HG02938 (cell line): ENCODE results near the gene SMURF1.

Source experiments
- ATAC-seq: cut with Tn5 transposase; IDR thresholded peaks from one replicate; pipeline ENCODE4 v1.9.1; 2021; ENCODE audit warnings: mild to moderate bottlenecking, moderate library complexity; ENCODE audit not compliant: unreplicated experiment

Gene SMURF1

GRCh38 chr7:99141841-99142726 is 1.8 kb downstream of the SMURF1 start:
- ATAC-seq, result no peak

DNA sequence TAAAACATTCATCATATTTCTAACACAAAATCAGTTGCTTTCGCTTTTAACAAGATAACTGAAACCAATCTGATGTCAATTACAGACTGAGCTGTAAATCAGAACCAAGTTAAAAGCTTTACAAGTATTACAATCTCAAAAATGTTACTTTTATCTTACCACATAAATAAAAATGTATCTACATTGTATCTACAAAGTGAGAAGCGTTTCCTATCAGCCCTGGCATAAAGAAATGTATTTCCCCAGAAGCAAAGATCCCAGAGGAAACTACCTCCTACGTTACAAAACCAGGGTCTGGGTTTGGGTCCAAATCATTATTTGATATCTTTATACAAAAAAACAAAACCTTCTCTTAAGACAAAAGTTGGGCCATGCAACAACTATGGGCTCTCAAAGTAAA is 2.6 kb downstream of the SMURF1 start:
- no peak for ATAC-seq

DNA sequence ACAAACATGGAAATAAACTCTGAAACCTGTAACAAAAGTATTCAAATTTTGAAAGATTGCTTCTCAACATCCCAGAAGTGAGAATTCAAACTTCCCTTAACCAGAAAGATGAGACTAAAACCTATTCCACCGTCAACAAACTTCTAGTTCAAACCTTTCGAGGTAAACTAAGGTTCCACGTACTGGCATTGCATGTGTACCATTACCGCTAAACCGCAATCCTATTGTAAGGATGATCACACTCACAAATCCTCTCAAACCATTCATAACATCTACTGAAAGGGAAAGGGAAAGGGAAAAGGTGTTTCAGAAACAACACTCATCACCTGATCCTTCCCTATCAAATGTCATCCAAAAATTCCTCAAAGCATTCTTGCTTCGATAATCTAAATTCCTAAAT is 3.1 kb downstream of the SMURF1 start:
- ATAC-seq, result no peak

- no peak for ATAC-seq
These were observed 4.9 kb downstream of the SMURF1 start for GRCh38 chr7:99139036-99139435.

- no peak for ATAC-seq
These were observed 6.3 kb downstream of the SMURF1 start for GRCh38 chr7:99137411-99138180.

GRCh38 chr7:99135938-99136337 is 8.0 kb downstream of the SMURF1 start:
- ATAC-seq, result no peak

DNA sequence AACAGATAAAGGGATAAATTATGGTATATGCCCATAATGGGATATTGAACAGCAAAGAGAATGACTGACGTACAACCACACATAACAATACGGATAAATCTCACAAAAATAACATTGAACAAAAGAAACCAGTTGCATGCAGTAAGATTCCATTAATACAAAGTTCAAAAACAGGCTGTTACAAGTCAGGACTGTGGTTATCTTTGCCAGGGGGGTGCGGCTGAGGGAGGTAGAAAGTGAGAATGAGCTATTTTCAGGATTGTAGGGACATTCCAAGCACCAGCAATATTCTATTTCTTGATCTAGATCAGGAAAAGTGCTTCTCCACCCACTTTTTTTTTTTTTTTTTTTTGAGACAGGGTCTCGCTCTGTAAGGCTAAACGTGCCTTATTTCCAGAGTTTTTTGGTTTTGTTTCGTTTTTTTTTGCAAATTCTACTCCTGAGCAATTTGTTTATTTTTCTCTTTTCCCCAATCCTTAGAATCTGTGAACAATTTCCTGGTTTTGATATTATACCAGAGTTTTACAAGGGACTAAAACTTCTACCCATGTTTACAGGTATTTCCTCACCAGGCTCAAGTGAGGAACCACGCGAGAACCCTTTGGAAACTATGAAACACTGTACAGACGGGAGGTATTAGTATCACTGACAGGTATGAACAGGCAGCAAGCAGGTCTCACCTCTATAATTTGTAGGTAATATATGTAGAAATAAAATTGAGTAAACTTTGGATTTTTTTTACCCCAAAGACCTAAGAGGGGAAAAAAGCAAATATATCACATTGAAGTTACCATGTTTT is 9.9 kb downstream of the SMURF1 start:
- no peak for ATAC-seq

GRCh38 chr7:99132595-99133321 is 11.2 kb downstream of the SMURF1 start:
- ATAC-seq, result no peak

DNA sequence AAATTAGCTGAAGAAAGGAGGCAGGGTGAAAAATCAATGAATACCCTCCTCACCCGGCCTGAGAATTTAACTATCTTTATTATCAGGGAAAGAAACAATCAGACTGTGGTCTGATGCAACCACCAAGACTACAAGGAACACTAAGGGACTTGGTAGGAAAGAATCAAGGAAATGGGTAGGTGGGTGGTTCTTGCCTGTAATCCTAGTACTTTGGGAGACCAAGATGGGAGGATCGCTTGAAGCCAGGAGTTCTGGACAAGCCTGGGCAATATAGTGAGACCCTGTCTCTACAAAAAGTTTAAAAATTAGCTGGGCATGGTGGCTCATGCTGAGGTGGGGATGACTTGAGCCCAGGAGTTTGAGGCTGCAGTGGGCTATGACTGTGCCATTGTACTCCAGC is 12.6 kb downstream of the SMURF1 start:
- ATAC-seq, result no peak

DNA sequence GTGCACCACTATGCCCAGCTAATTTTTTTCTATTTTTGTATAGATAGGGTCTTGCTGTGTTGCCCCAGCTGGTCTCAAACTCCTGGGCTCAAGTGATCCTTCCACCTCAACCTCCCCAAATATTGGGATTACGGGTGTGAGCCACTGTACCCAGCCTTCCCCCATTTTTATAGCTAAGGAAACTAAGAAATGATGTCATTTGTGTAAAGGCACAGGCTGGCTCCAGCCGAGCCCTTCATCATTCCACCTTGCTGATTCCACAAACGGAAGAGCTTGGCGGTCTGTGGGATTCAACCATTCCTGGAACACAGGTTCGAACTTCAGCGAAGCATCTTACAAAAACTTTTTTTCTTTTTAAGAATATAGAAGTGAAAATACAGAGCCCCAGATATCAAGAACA is 14.4 kb downstream of the SMURF1 start:
- ATAC-seq, result no peak

GRCh38 chr7:99129001-99129400 is 14.9 kb downstream of the SMURF1 start:
- no peak for ATAC-seq

DNA sequence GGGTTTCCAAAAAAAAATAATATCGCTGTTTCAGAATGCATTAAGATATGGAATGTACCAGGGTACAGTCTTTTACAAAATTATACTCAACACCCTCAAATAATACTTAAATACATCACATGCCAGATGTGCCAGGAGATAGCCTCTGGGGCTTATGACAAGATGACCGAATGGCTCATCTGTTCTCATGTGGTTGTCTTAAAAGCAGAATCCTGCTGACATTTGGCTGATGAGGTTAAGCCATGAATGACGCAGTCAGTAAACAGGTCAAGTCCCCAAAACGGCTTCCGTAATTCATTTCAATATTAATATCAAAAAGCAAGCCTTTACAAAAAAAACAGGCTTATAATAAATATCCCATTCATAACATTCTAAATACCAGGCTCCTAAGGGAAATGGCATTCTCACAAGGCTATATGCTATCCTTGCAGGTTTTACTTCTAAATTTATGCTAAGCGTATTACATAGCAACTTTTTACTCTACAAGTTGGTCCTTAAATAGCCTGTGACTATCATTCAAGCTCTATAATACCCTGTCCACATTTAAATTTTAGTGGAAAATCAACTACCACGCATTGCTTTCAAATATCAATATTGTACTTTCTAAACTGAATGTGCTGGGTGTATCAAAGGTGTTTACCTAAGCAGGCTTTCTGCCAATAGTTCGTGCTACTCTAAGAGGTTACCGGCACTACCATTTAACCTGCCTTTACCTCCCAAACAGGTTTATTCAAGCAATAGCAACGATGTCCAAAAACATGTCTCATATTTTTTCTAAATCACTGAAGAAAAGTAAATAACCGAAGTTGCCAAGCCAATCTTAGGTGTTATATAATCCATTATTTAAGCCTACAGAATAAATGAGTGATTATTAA is 15.6 kb downstream of the SMURF1 start:
- ATAC-seq, result no peak

DNA sequence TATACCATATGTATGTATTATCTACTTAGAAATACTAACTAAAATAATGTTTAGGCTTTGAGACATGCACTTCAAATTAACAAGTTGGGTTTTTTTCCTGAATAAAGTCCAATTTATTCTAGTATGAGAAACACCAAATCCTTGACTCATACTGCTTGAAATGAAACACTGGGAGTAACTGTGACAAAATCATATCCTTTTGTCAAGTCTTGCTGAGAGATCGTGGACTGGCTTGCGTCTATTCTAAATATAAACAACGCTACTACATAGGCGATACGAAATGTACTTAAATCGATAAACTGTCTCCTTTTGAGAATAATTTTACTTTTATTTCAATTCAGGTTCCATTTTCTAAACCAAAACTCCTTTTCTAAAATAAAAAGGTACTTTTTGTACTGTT is 16.3 kb downstream of the SMURF1 start:
- no peak for ATAC-seq

GRCh38 chr7:99126921-99127553 is 16.9 kb downstream of the SMURF1 start:
- no peak for ATAC-seq

GRCh38 chr7:99125505-99125865 is 18.4 kb downstream of the SMURF1 start:
- ATAC-seq, result no peak

GRCh38 chr7:99124751-99125504 is 19.0 kb downstream of the SMURF1 start:
- no peak for ATAC-seq

DNA sequence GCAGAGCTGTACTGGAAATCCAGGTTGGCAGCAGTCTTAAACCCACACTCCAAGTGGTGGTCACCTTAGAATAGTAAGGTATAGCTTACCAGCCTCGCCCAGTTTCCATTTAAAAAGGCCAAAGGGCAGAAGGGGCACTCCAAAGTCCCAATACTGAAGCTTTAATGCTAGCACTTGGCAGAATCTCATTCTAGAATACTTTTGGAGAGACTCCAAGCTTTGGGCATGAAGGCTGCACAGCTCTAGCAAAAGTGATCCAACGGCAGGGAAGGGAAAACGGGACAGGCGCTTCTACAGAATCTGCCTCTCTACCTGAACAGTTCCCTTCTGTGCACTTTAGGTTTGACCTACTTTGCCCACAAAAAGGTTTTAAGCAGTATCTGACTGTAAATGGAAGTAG is 19.7 kb downstream of the SMURF1 start:
- no peak for ATAC-seq

GRCh38 chr7:99123571-99124033 is 20.3 kb downstream of the SMURF1 start:
- no peak for ATAC-seq
